ENCODE data around the gene NMU.
"Not testable (repeated sequence)": the region's sequence is repeated elsewhere in the genome, so short reads cannot be mapped to it uniquely, and the experiment has no call there.

The NMU gene

GRCh38 chr4:55635741-55636655, at the start of gene NMU:
Gene NMU, minus strand, starts transcription at chr4:55636298. Its CDS starts 106 bp downstream, at chr4:55636192.
- DNase-seq (ENCODE audit: low read depth in 3 of 3, low spot score in 1 of 3) = no peak

- DNase-seq (ENCODE audit: low read depth in 3 of 3, low spot score in 1 of 3) = no peak
These were observed 48.2 kb upstream of the NMU start for GRCh38 chr4:55684276-55684675.

GRCh38 chr4:55682797-55683196, 46.7 kb upstream of the NMU start:
- not testable (repeated sequence) for DNase-seq (ENCODE audit: low read depth in 3 of 3, low spot score in 1 of 3)

GRCh38 chr4:55682295-55682694, 46.2 kb upstream of the NMU start:
- DNase-seq (ENCODE audit: low read depth in 3 of 3, low spot score in 1 of 3) = no peak

GRCh38 chr4:55681430-55681829, 45.3 kb upstream of the NMU start:
- no peak for DNase-seq (ENCODE audit: low read depth in 3 of 3, low spot score in 1 of 3)

- DNase-seq (ENCODE audit: low read depth in 3 of 3, low spot score in 1 of 3) = no peak
These were observed 39.2 kb upstream of the NMU start for GRCh38 chr4:55675196-55675793.

- no peak for DNase-seq (ENCODE audit: low read depth in 3 of 3, low spot score in 1 of 3)
These were observed 37.3 kb upstream of the NMU start for GRCh38 chr4:55673424-55673823.

GRCh38 chr4:55671667-55672066, 35.6 kb upstream of the NMU start:
- DNase-seq (ENCODE audit: low read depth in 3 of 3, low spot score in 1 of 3) = no peak

- no peak for DNase-seq (ENCODE audit: low read depth in 3 of 3, low spot score in 1 of 3)
These were observed 34.6 kb upstream of the NMU start for GRCh38 chr4:55670695-55671094.

GRCh38 chr4:55668449-55668848, 32.4 kb upstream of the NMU start:
- no peak for DNase-seq (ENCODE audit: low read depth in 3 of 3, low spot score in 1 of 3)

- no peak for DNase-seq (ENCODE audit: low read depth in 3 of 3, low spot score in 1 of 3)
These were observed 30.4 kb upstream of the NMU start for GRCh38 chr4:55666535-55666934.

- no peak for DNase-seq (ENCODE audit: low read depth in 3 of 3, low spot score in 1 of 3)
These were observed 27.0 kb upstream of the NMU start for GRCh38 chr4:55663145-55663544.

- no peak for DNase-seq (ENCODE audit: low read depth in 3 of 3, low spot score in 1 of 3)
These were observed 25.4 kb upstream of the NMU start for GRCh38 chr4:55661398-55662056.

GRCh38 chr4:55658657-55659056, 22.6 kb upstream of the NMU start:
- DNase-seq (ENCODE audit: low read depth in 3 of 3, low spot score in 1 of 3) = no peak

GRCh38 chr4:55654131-55654530, 18.0 kb upstream of the NMU start:
- DNase-seq (ENCODE audit: low read depth in 3 of 3, low spot score in 1 of 3) = no peak

GRCh38 chr4:55650483-55650882, 14.4 kb upstream of the NMU start:
- no peak for DNase-seq (ENCODE audit: low read depth in 3 of 3, low spot score in 1 of 3)

GRCh38 chr4:55637272-55637820, 1.2 kb upstream of the NMU start:
- no peak for DNase-seq (ENCODE audit: low read depth in 3 of 3, low spot score in 1 of 3)

- DNase-seq (ENCODE audit: low read depth in 3 of 3, low spot score in 1 of 3) = no peak
These were observed 530 bp upstream of the NMU start for GRCh38 chr4:55636656-55636999.

GRCh38 chr4:55635282-55635681, 816 bp downstream of the NMU start:
- no peak for DNase-seq (ENCODE audit: low read depth in 3 of 3, low spot score in 1 of 3)

- DNase-seq (ENCODE audit: low read depth in 3 of 3, low spot score in 1 of 3) = no peak
These were observed 1.5 kb downstream of the NMU start for GRCh38 chr4:55634417-55635128.

GRCh38 chr4:55633903-55634302, 2.2 kb downstream of the NMU start:
- DNase-seq (ENCODE audit: low read depth in 3 of 3, low spot score in 1 of 3) = no peak
